Prostate gland (tissue), 2 donors: Measurements from ENCODE around the gene TUBB3. TPM values are rescaled to one million over a fixed set of nuclear protein-coding genes. Genes with fewer than 3 reads are reported as not detected.

Source experiments
- DNase-seq: peaks from one replicate; pipeline ENCODE4 v3.0.0-alpha.2; 2019; ENCODE audit warnings: low spot score
- H3K27ac ChIP-seq, 2 donors: fragments of 200-600 bp; sonication (generic); 2 replicates each; pipeline ENCODE4 v1.5.1; 2017 to 2019
- H3K27me3 ChIP-seq: fragments of 200-600 bp; sonication (generic); replicated peaks from 2 replicates; pipeline ENCODE4 v1.5.1; 2019; ENCODE audit not compliant: insufficient read depth
- H3K36me3 ChIP-seq, 2 donors: fragments of 200-600 bp; sonication (generic); 1 replicate in 1 of 2; 2 replicates in 1 of 2; pipeline versions ENCODE4 v1.5.1 to v1.8.1; 2017 to 2019
- H3K4me1 ChIP-seq: fragments of 200-600 bp; sonication (generic); replicated peaks from 2 replicates; pipeline ENCODE4 v1.5.1; 2019
- H3K4me3 ChIP-seq, 2 donors: fragments of 200-600 bp; sonication (generic); 2 replicates each; pipeline ENCODE4 v1.5.1; 2017 to 2019
- H3K9me3 ChIP-seq: fragments of 200-600 bp; sonication (generic); 2 replicates; pipeline ENCODE4 v1.5.1; 2017
- POLR2A ChIP-seq: fragments of 450-650 bp; IDR thresholded peaks from one replicate; pipeline ENCODE4 v1.6.1; 2016; ENCODE audit warnings: antibody characterized with exemption, mild to moderate bottlenecking
- POLR2AphosphoS5 ChIP-seq: sonication (generic); formaldehyde crosslinking; IDR thresholded peaks from one replicate; pipeline ENCODE4 v1.6.1; 2017; ENCODE audit warnings: antibody characterized with exemption
- WGBS: methylation state at CpG from one replicate; pipeline ENCODE4 v1.1.5; 2018; 5-methylcytosine and 5-hydroxymethylcytosine counted together
- intact Hi-C: fragments of 100-400 bp; cut with DNase I; formaldehyde crosslinking; loops from one replicate; pipeline ENCODE4 v1.14.2; 2022
- total RNA-seq, 2 donors: library from RNA; depleted of rRNA; stranded (reverse); fragments of >200 nt; gene quantifications; one replicate each; pipeline ENCODE4 v1.1.0, GENCODE V29; 2016
- TF ChIP-seq, protein P1 (sequence below), 4 experiments: fragments of 200-600 bp in 2 of 4; fragments of 450-650 bp in 2 of 4; sonication (generic) in 2 of 4; IDR thresholded peaks; 1 replicate in 3 of 4; 2 replicates in 1 of 4; pipeline ENCODE4 v1.5.1; 2016 to 2019; ENCODE audit warnings: antibody characterized with exemption in 4 of 4, mild to moderate bottlenecking in 2 of 4, moderate library complexity in 2 of 4

Gene TUBB3
- total RNA-seq, 2 donors from 2014 or later, result 0.82 to 20.7 TPM

GRCh38 chr16:89918453-89919347 lies 4.4 kb upstream of the TUBB3 start, which contains the start of gene MC1R:
Gene MC1R, plus strand, starts transcription at chr16:89918862. Its CDS starts 397 bp downstream, at chr16:89919259.
- TF ChIP-seq, protein P1, sequence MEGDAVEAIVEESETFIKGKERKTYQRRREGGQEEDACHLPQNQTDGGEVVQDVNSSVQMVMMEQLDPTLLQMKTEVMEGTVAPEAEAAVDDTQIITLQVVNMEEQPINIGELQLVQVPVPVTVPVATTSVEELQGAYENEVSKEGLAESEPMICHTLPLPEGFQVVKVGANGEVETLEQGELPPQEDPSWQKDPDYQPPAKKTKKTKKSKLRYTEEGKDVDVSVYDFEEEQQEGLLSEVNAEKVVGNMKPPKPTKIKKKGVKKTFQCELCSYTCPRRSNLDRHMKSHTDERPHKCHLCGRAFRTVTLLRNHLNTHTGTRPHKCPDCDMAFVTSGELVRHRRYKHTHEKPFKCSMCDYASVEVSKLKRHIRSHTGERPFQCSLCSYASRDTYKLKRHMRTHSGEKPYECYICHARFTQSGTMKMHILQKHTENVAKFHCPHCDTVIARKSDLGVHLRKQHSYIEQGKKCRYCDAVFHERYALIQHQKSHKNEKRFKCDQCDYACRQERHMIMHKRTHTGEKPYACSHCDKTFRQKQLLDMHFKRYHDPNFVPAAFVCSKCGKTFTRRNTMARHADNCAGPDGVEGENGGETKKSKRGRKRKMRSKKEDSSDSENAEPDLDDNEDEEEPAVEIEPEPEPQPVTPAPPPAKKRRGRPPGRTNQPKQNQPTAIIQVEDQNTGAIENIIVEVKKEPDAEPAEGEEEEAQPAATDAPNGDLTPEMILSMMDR (IDR thresholded peaks at IDR 0.05), result peak in 2 of 4 experiments; percentile 29 to 40
- TF ChIP-seq POLR2A (no peak), POLR2AphosphoS5 (no peak)
- Histone ChIP-seq H3K27ac (no peak within 1 kb of the TSS), H3K27me3 (no peaks in the 10 kb centered on the region), H3K4me3 (peak within 1 kb of the TSS; percentile 2 to 18), H3K4me1 (peaks cover 13% of the 10 kb centered on the region), H3K36me3 (no peaks in the 10 kb centered on the region), H3K9me3 (no peaks in the 10 kb centered on the region)
- no peak for DNase-seq
- WGBS, result 9% methylated on average over 23 of the region's 23 CpGs
- intact Hi-C loops, result no loop called here

- Histone ChIP-seq H3K36me3 (no peaks in the 10 kb centered on the region), H3K27me3 (no peaks in the 10 kb centered on the region), H3K4me3 (no peak overlapping the region), H3K4me1 (peaks cover 13% of the 10 kb centered on the region), H3K9me3 (no peaks in the 10 kb centered on the region), H3K27ac (no peak overlapping the region)
- WGBS, result 90% methylated on average over 52 of the region's 52 CpGs
- TF ChIP-seq, protein P1 (IDR thresholded peaks at IDR 0.05), result no peak
- TF ChIP-seq POLR2AphosphoS5 (no peak), POLR2A (no peak)
- intact Hi-C loops, result no loop called here
- no peak for DNase-seq
Measured at GRCh38 chr16:89919535-89920406, 3.4 kb upstream of the TUBB3 start.

DNA sequence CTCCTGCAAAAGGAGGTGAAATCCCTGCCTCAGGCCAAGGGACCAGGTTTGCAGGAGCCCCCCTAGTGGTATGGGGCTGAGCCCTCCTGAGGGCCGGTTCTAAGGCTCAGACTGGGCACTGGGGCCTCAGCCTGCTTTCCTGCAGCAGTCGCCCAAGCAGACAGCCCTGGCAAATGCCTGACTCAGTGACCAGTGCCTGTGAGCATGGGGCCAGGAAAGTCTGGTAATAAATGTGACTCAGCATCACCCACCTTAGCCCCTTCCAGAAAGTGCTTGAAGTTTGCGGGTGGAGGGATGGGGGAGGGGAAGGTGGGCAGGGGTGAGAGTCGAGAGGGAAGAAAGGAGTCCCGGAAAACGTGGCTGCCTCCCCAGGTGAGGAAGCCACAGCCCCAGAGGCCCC lies 2.4 kb upstream of the TUBB3 start:
- peaks cover 13% of the 10 kb centered on the region for H3K4me1 ChIP-seq
- WGBS, result 47% methylated on average over 6 of the region's 6 CpGs
- TF ChIP-seq POLR2A (no peak), POLR2AphosphoS5 (no peak)
- TF ChIP-seq, protein P1 (IDR thresholded peaks at IDR 0.05), result no peak
- H3K27ac ChIP-seq, result no peak overlapping the region
- no peaks in the 10 kb centered on the region for H3K27me3 ChIP-seq
- no peak overlapping the region for H3K4me3 ChIP-seq
- DNase-seq, result no peak
- no peaks in the 10 kb centered on the region for H3K36me3 ChIP-seq
- no peaks in the 10 kb centered on the region for H3K9me3 ChIP-seq
- intact Hi-C loops, result no loop called here

DNA sequence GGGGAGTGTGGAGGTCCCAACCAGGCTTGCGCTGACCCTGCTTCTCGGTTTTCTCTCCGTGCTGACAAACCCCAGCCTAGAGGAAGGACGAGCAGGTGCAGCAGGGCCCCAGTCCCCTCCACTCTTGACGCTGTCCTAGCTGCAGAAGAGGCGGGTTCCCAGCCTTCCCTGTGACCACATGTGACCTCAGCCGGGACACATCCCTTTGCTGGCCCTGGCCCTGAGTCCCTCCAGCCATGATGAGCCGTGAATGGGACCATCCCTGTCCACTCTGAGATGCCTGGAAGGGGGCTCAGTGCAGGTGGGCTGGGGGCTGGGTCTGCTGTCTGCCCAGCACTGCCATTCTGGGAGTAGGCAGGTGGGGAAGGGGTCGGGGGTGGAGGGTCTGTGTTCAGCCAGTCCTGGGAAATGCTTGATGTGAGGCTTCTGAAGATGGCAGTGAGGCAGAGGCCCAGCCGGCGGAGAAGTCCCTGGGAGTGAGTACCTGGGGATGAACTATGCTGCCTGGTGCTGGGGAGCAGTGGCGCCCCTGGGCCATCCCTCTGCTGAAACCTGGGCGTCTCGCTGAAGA lies 1.9 kb upstream of the TUBB3 start:
- TF ChIP-seq POLR2A (no peak), POLR2AphosphoS5 (no peak)
- TF ChIP-seq, protein P1 (IDR thresholded peaks at IDR 0.05), result no peak
- Histone ChIP-seq H3K27ac (no peak overlapping the region), H3K4me3 (no peak overlapping the region), H3K36me3 (no peaks in the 10 kb centered on the region), H3K27me3 (no peaks in the 10 kb centered on the region), H3K4me1 (peaks cover 13% of the 10 kb centered on the region), H3K9me3 (no peaks in the 10 kb centered on the region)
- 54% methylated on average over 11 of the region's 14 CpGs for whole genome bisulfite sequencing
- no peak for DNase-seq
- intact Hi-C loops, result no loop called here
